ENCODE measurements around the gene LRRC4. TPM values are rescaled to one million over a fixed set of nuclear protein-coding genes. Genes with fewer than 3 reads are reported as not detected.

The LRRC4 gene
- total and polyA plus RNA-seq, 2 donors (not counting 1 experiment from before 2014, with no cell fraction given): 0.20 to 0.33 TPM

GRCh38 chr7:128031901-128032604 lies 816 bp upstream of the LRRC4 start:
- DNase-seq (ENCODE audit: low read depth in 2 of 2): peak; percentile 92 to 93
- Histone ChIP-seq H3K36me3 (ENCODE audit: control insufficient read depth, insufficient read depth, low read length) (peaks cover 2% of the 10 kb centered on the region), H3K79me2 (ENCODE audit: control insufficient read depth, insufficient read depth, low read length) (no peaks in the 10 kb centered on the region), H4K20me1 (ENCODE audit: control insufficient read depth, extremely low read depth, insufficient read depth, low read length) (no peaks in the 10 kb centered on the region), H3K9ac (ENCODE audit: insufficient read depth, low read length) (peak overlapping the region; percentile 62), H3K9me3 (ENCODE audit: control insufficient read depth, insufficient read depth, low read depth, low read length) (no peaks in the 10 kb centered on the region), H3K4me1 (ENCODE audit: control insufficient read depth, extremely low read depth, insufficient read depth, low read length) (no peaks in the 10 kb centered on the region), H2AFZ (ENCODE audit: low read length) (no peak overlapping the region), H3K4me2 (ENCODE audit: extremely low read depth, insufficient read depth, low read length) (peak overlapping the region; percentile 76), H3K27me3 (ENCODE audit: control insufficient read depth, insufficient read depth, low read length) (no peaks in the 10 kb centered on the region), H3K27ac (ENCODE audit: insufficient read depth, low read length) (peak overlapping the region; percentile 31), H3K4me3 (replicated peaks in 1 of 4; ENCODE audit: control extremely low read depth in 1 of 4, insufficient read depth in 1 of 4, low read depth in 3 of 4, low read length in 4 of 4) (peak overlapping the region in 3 of 4 experiments; percentile 21 to 58 (median 43))
- no peak for TF ChIP-seq EZH2 (IDR thresholded peaks at IDR 0.05; ENCODE audit: low read length, missing control alignments)
- peak; percentile 15 to 33 for TF ChIP-seq CTCF (conservative IDR thresholded peaks at IDR 0.05 in 1 of 2, IDR thresholded peaks at IDR 0.05 in 1 of 2; ENCODE audit: low read depth in 1 of 2, low read length in 2 of 2)

GRCh38 chr7:128030263-128030653 lies 979 bp downstream of the LRRC4 start:
- H3K27me3 ChIP-seq (ENCODE audit: control insufficient read depth, insufficient read depth, low read length): no peaks in the 10 kb centered on the region
- no peak overlapping the region for H3K4me2 ChIP-seq (ENCODE audit: extremely low read depth, insufficient read depth, low read length)
- no peaks in the 10 kb centered on the region for H3K79me2 ChIP-seq (ENCODE audit: control insufficient read depth, insufficient read depth, low read length)
- TF ChIP-seq CTCF (conservative IDR thresholded peaks at IDR 0.05 in 1 of 2, IDR thresholded peaks at IDR 0.05 in 1 of 2; ENCODE audit: low read depth in 1 of 2, low read length in 2 of 2) (no peak), EZH2 (IDR thresholded peaks at IDR 0.05; ENCODE audit: low read length, missing control alignments) (no peak)
- peaks cover 2% of the 10 kb centered on the region for H3K36me3 ChIP-seq (ENCODE audit: control insufficient read depth, insufficient read depth, low read length)
- no peak overlapping the region for H3K27ac ChIP-seq (ENCODE audit: insufficient read depth, low read length)
- H4K20me1 ChIP-seq (ENCODE audit: control insufficient read depth, extremely low read depth, insufficient read depth, low read length): no peaks in the 10 kb centered on the region
- H2AFZ ChIP-seq (ENCODE audit: low read length): no peak overlapping the region
- peak overlapping the region in 1 of 4 experiments; percentile 25 for H3K4me3 ChIP-seq (replicated peaks in 1 of 4; ENCODE audit: control extremely low read depth in 1 of 4, insufficient read depth in 1 of 4, low read depth in 3 of 4, low read length in 4 of 4)
- H3K9me3 ChIP-seq (ENCODE audit: control insufficient read depth, insufficient read depth, low read depth, low read length): no peaks in the 10 kb centered on the region
- H3K9ac ChIP-seq (ENCODE audit: insufficient read depth, low read length): no peak overlapping the region
- H3K4me1 ChIP-seq (ENCODE audit: control insufficient read depth, extremely low read depth, insufficient read depth, low read length): no peaks in the 10 kb centered on the region
- no peak for DNase-seq (ENCODE audit: low read depth in 2 of 2)

- Histone ChIP-seq H3K36me3 (ENCODE audit: control insufficient read depth, insufficient read depth, low read length) (peaks cover 2% of the 10 kb centered on the region), H3K9me3 (ENCODE audit: control insufficient read depth, insufficient read depth, low read depth, low read length) (no peaks in the 10 kb centered on the region), H3K9ac (ENCODE audit: insufficient read depth, low read length) (no peak overlapping the region), H3K79me2 (ENCODE audit: control insufficient read depth, insufficient read depth, low read length) (no peaks in the 10 kb centered on the region), H3K4me2 (ENCODE audit: extremely low read depth, insufficient read depth, low read length) (no peak overlapping the region), H3K27ac (ENCODE audit: insufficient read depth, low read length) (no peak overlapping the region), H3K4me3 (replicated peaks in 1 of 4; ENCODE audit: control extremely low read depth in 1 of 4, insufficient read depth in 1 of 4, low read depth in 3 of 4, low read length in 4 of 4) (no peak overlapping the region), H4K20me1 (ENCODE audit: control insufficient read depth, extremely low read depth, insufficient read depth, low read length) (no peaks in the 10 kb centered on the region), H2AFZ (ENCODE audit: low read length) (no peak overlapping the region), H3K4me1 (ENCODE audit: control insufficient read depth, extremely low read depth, insufficient read depth, low read length) (no peaks in the 10 kb centered on the region), H3K27me3 (ENCODE audit: control insufficient read depth, insufficient read depth, low read length) (no peaks in the 10 kb centered on the region)
- TF ChIP-seq CTCF (conservative IDR thresholded peaks at IDR 0.05 in 1 of 2, IDR thresholded peaks at IDR 0.05 in 1 of 2; ENCODE audit: low read depth in 1 of 2, low read length in 2 of 2): no peak
- no peak for TF ChIP-seq EZH2 (IDR thresholded peaks at IDR 0.05; ENCODE audit: low read length, missing control alignments)
- no peak for DNase-seq (ENCODE audit: low read depth in 2 of 2)
Measured at GRCh38 chr7:128029405-128029995, 1.7 kb downstream of the LRRC4 start.

Data from fibroblast of lung (primary cell).